NCI-H1417 (cell line): ENCODE measurements around the gene FDCSP.
"Not testable (repeated sequence)": the region's sequence is repeated elsewhere in the genome, so short reads cannot be mapped to it uniquely, and the experiment has no call there.

Source experiments
- DNase-seq, 3 experiments: peaks; one replicate each; lab custom pipeline; 2025; lab: John Stamatoyannopoulos, UW

Gene FDCSP

DNA sequence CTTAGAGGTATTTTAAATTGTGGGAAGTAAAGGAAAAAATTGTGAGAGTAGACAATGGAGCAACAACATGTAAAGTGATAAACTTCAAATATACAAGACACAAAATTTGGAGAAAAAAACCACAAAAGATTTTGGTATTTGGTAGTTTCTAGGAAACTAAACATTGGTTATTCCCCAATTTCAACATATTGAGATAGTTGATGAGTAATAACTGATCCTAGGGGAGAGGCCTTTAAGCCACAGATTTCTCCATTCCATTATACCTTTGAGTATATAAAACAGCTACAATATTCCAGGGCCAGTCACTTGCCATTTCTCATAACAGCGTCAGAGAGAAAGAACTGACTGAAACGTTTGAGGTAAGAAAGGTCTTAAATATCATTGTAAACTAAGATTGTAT is at the start of gene FDCSP:
FDCSP (plus strand) TSS at position 301 of the 400 bp plus-strand sequence. CDS start 5,071 bp downstream, outside the sequence.
- no peak for DNase-seq

DNA sequence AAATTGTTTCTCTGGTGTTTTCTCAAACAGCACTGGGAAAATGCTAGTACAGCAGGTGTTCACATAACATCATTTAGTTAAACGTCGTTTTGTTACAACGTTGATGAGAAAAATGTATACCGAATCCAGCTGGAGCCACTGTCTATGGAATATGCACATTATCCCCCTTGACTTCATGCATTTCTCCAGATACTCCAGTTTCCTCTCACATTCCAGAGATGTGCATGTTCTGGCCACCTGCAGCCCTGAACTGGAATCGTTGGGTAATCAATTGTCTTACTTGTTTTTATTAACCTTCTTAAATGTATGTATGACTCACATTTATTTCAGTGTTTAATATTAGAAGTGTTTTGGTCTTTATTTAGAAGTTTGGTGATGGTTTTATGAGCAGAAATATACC is 48.8 kb upstream of the FDCSP start:
- DNase-seq: no peak

DNA sequence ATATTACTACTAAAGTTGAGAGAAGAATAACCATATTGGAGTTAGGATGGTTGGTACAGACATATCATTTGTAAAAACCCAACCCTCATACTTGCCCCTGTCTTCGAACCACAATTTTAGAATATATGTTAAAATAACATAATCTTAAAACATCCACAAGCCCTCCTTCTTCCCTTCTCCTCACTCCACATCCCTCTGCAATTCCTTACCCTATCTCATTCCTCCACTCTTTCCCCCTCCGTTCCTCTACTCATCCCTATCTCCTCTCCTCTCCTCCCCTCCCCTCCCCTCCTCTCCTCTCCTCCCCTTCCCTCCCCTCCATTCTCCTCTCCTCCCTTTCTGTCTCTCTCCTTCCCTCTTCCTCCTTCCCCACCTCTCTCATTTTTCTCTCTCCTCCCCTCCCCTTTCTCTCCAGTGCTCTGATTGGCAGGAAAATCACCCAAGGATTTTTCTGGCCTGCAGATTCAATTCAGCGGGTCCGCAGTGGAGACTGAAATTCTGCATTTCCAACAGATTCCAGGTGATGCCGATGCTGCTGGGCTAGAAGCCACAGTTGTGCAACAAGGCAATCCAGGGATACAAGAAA is 47.8 kb upstream of the FDCSP start:
- DNase-seq: no peak

DNA sequence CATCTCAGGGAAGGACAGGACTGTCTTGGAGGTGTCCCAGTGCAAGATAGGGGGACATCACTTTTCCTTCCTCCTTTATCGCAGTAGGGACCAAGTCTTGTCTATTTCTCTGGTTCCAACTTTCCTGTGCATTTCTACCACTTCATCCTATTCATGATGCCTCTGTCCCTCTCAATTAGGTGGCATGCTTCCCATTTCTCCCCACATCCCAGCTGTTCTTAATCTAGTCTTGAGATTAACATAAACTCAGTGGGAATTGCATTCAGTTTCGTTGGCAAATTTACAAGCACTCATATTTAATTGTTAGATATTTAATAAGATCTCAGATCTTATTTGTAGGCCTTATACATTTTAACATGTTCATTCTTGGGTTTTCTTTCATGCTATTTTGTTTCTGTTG is 46.1 kb upstream of the FDCSP start:
- no peak for DNase-seq

DNA sequence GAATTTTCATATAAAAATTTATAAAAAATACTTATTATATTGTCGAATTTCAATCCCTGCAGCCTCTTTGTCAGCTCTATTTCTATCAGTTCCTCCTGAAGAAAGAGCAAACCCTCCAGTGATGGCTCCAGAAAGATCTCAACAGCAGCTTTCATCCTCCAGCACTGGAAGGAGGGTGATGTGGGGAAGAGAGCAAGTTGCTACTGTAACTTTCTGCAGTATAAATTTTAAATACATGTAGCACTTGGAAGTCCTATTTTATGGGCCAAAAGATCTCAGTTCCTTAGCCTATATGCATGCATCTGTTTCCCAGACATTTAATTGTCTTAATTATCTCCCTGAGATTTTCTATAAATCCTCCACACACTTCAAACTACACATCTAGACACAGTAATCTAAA is 44.1 kb upstream of the FDCSP start:
- no peak for DNase-seq

DNA sequence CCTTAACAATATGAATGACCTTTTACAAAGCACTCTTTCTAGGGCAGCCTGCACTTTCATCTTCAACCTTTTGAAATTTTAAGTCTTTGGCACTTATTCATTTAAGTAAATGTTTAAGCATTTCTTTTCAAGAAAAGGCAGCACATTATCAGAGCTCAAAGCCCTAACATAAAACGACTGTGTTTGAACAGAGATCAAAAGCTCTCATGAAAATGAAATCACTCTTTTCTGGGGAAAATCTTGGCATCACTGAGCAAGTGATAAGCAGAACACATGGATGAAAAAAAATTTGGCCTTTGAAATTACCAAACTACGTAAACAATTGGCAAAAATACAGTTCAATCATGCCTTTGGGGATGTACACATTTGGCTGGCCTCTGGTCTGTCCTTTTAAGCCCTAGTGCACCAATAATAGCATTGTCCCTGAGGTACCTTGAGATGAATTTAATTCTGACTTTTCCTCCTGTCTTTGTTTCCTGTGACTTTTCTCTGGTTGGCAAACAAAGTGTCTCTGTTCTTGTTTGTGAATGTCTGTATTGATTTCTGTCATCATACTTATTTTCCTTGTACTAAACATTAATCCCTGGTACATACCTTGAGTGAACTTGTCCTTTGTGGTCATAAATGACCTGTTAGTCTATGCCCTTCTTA is 43.3 kb upstream of the FDCSP start:
- DNase-seq: no peak

DNA sequence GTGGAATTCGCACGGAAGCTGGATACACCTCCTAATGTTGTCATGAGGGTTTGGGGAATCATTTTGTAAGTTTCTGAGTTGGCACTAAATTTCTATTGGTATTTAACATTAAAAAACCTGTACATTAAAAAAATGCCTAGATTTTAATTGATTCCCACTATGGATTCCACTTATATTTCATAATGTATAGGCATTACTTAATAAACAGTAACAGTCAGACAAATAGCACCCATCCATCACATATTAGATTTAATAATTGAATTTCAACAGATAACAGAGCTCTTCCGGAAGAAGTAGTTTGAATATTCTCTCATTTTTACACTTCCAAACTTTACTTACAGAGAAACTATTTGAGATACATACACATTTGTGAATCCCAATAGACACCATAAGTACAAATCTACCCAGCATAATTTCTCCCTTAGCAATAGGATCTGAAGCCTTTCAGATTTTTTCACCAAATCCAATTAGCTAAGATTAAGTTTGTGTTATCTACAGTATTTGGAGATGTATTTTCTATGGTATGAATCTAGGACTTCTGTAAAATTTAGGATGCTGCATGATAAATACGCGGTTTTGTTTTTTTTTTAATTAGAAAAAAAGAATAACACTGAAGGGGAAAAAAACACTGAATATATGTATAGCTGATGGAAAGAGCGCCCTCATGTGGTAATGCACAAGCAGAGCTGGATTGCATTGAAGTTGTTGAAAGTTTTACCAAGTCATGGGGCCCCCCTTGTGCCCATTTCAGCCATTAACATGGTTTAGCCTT is 42.6 kb upstream of the FDCSP start:
- peak; percentile 12 to 41 (median 17) for DNase-seq

DNA sequence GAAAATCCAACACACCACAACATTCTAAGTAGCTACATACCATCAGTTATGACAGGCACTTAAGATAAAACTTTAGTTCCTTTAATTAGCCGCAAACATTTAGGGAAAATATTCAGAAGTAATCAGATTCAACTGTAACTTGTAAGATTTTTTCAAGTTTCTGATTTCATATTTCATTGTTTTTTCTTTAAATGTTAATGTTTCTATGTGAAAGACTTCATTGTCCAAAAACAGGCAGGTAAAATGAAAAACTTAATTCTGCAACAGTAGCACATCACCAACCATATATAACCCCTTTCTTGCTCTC is 42.0 kb upstream of the FDCSP start:
- DNase-seq: no peak

DNA sequence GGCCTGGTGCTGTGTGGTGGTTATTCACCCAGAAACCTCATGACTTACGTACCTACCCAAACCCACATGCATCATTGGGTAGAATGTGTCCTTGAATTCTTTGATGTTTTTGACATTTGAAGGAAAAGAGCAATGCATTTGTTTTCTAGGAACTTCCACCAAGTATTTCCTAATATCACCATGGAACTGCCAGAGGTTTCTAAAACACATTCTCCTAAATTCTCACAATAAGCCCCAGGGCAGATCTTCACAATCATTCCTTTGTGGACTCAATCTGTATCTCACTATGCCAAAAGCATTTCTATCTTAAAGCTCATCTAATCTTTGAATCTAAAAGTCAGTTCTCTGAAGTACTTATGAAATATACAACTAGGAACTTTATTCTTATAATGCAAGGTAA is 38.7 kb upstream of the FDCSP start:
- no peak for DNase-seq

DNA sequence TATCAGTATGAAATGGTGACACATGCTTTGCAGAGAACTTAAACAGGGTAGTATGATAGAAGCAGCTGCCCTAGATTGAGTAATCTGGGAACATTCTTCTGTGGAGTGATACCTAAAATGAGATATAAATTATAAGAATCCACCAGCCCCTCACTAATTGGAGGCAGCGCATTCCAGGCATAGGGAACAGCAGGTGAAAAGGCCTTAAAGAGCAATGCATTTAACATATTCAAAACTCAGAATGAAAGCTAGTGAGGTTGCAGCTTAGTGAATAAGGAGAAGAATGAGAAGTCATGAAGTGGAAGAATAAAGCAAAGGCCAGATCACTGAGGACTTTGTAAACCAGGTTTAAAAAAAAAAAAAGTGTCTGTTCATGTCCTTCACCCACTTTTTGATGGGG is 35.3 kb upstream of the FDCSP start:
- DNase-seq: no peak

DNA sequence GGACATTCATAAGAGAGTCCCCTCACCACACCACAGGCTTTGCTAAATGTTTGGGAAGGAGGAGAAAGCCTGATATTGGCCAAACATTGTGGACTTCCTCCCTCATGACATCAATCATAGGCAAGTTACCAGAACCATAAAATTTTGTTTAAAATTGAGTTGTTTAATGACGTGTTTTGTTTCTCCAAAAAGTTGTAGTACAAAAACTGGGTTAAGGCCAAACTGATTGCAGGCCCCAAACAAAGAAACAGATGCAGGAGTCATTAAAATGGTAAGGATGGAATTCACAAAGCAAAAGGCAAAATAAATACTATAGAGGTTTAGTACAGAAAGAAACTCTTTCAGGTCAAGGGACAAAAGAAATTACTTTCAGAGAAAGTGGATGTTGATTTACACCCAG is 34.3 kb upstream of the FDCSP start:
- no peak for DNase-seq

DNA sequence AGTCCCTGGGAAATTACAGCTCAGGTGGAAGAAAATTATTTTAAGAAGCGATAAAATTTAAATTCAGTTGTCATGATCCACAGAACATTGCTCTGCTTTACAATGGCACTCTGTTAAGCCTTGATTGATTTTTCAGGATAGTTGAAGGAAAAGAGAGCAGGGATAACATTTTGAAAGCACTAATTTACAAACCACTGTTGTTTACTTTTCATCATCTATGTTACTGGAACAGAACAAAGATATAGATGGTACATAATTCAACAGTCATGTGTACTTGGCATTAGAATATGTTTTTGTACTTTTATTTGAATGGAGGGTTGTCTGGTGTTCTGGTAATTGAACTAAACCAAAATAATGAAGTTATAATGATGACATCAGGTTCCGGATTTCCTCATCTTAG is 33.0 kb upstream of the FDCSP start:
- no peak for DNase-seq

DNA sequence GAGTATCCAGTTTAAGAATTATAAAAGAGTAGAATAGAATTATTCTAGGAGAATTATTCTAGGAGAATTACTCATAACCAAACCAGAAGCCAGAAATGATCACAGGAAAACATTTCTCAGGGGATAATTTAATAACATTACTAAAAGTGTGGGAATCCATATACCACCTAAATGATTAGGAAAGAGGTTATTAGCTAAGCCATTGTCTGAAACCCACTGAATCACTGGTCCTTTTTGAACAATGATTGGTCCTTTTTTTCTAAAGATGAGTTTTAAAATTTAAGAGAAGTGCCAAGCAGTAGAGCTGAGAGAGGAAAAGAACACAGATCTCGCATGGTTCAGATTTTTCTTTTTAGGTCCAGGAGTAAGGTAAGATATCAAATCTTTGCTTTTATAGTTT is 30.5 kb upstream of the FDCSP start, which contains the start of gene ODAM:
ODAM (plus strand) TSS at position 301 of the 400 bp plus-strand sequence. CDS start 819 bp downstream, outside the sequence.
- DNase-seq: no peak

DNA sequence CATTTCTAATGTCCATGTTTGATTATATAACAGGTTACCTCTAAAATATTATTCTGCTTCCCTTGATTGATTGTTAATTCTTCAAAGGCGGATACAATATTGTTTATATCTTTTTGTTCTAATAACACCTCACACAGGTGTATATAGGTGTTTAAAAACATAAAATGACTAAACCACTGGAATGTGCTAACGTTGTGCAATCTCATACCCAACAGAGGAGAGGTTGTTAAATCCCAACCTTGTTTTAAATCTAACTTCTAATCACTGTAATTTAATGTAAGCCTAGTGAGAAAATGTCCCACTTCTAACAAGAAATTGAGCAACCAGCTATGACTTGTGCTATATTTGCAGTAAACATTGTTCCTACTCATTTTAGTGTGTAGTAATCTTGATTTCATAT is 29.1 kb upstream of the FDCSP start:
- DNase-seq: no peak

DNA sequence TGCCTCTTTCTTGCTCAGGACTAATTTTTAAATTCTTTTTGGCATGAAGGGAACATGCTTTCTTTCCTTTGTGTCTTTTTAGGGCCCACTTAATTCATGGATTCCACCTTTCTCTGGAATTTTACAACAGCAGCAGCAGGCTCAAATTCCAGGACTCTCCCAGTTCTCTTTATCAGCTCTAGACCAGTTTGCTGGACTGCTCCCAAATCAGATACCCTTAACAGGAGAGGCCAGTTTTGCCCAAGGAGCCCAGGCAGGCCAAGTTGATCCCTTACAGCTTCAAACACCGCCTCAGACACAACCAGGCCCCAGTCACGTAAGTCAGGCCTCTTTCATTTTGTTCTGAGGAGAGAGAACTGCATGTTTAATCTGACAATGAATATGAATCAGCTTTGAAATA is 28.1 kb upstream of the FDCSP start:
- DNase-seq: no peak

DNA sequence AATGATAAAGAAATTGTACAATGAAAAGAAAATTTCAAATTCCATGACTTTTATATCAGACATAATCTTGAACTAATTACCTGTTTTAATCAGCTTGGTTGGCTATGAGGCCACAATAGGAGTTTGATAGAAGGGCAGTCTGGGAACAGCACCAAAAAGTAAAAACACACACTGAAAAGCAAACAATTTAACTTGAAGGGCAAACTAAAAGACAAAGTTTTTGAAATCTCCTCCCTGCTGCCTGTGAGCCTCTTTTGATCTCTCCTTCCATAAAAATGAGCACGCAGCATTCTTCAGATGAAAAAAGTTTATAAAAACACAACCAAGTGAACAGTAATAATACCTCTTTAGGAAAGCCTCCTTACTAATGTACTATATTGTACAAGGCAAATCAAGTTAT is 22.3 kb upstream of the FDCSP start:
- no peak for DNase-seq

DNA sequence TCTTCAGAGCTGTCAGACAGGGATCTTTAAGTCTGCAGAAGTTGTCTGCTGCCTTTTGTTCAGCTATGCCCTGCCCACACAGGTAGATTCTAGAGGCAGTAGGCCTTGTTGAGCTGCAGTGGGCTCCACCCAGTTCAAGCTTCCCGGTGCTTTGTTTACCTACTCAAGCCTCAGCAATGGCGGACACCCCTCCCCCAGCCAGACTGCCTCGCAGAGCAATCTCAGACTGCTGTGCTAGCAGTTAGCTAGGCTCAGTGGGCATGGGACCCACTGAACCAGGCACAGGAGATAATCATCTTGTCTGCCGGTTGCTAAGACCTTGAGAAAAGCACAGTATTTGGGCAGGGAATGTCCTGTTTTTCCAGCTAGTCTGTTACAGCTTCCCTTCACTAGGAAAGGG is 13.2 kb upstream of the FDCSP start:
- not testable (repeated sequence) for DNase-seq

DNA sequence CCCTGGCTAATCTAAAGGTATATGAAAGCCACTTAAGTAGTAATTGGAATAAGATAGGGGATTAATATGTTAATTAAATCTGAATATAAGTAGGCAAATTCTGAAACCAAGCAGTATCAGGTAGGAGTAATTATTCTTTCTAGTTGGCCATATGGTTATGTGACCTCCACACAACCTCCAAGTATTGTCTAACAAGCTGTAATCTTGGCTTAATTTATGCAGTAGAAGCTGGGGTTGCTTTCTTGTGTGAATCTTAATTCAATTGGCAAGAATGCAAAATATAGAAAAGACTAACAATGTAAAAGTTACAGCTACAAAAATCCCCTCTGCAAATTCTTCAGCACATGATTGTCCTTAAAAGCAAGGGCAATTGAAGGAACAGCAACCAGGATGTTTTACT is 9.8 kb upstream of the FDCSP start:
- not testable (repeated sequence) for DNase-seq

DNA sequence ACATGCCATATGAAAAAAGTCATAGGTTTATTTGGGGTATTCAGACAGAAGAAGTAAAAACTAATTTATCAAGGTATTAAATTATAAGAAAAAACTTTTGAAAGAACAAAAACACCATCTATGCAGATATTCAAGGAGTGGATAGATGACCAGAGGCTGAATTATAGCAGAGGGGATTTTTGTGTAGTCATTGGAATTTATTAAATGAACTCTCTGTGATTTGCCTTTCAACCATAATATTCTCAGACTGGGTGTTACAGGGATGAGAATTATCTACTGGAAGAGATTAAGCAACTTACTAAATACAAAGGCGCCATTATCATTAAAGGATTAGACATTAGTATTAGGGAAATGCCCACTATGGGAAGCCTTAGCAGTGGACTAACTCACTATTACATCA is 9.4 kb upstream of the FDCSP start:
- DNase-seq: not testable (repeated sequence)

DNA sequence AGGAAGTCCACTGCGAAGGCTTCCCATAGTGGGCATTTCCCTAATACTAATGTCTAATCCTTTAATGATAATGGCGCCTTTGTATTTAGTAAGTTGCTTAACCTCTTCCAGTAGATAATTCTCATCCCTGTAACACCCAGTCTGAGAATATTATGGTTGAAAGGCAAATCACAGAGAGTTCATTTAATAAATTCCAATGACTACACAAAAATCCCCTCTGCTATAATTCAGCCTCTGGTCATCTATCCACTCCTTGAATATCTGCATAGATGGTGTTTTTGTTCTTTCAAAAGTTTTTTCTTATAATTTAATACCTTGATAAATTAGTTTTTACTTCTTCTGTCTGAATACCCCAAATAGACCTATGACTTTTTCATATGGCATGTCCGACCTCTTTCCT is 4.5 kb upstream of the FDCSP start:
- DNase-seq: not testable (repeated sequence)

DNA sequence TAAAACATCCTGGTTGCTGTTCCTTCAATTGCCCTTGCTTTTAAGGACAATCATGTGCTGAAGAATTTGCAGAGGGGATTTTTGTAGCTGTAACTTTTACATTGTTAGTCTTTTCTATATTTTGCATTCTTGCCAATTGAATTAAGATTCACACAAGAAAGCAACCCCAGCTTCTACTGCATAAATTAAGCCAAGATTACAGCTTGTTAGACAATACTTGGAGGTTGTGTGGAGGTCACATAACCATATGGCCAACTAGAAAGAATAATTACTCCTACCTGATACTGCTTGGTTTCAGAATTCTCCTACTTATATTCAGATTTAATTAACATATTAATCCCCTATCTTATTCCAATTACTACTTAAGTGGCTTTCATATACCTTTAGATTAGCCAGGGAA is 4.1 kb upstream of the FDCSP start:
- not testable (repeated sequence) for DNase-seq

DNA sequence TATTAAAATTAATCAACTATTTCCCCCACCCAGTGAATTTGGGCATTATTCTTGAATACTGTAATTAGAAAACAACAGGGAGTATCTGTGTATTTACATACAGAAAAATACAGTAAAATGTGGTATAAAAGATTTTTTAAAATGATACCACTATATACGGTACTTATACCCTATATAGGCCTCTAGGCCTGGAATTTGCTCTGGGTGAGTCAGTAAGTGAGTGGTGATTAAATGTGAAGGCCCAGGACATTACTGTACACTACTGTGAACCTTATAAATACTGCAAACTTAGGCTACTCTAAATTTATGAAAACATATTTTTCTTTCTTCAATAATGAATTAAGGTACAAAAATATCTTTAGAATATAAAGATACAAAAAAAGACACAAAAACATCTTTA is 10.2 kb downstream of the FDCSP start:
- no peak for DNase-seq

DNA sequence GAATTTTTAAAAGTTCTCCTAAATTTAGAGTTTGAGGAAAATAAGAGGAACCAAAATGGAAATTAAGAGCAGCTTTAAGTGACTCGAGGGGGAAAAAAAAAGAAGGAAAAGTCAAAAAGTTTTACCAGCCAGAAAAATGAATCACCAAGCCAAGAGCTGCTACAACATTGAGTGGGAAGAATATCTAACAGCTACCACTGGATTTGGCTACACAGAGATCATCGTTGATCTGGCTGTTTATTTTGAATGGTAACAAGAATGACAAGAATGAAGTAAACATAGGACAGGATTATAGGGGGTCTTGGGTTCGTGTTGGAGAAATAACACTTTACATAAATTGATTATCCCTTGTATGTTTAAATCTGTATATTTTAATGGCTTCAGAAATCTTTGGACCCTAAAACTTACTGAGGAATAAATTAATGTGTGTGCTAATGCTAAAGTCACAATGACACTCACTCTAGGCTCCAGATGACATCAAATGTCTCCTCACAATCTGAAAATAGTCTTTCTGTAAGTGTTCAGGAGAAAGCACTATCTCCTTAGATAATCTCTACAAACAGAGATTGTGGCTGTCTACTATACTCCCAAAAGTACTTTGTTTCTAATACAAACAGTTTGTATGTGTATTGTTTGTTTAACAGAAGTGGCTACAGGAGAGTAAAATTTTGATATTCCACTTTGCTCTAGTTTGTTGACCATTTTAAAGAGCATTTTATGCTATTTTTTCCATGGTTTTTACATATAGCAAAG is 13.4 kb downstream of the FDCSP start:
- no peak for DNase-seq
